Mucosa of descending colon (tissue), 3 donors: ENCODE measurements around the gene CHTF8. TPM values are rescaled to one million over a fixed set of nuclear protein-coding genes. Genes with fewer than 3 reads are reported as not detected.

Experiments
- ATAC-seq: fragments of 200-7000 bp; cut with Tn5 transposase; one replicate; pipeline ENCODE4 v1.9.1; 2020; ENCODE audit warnings: mild to moderate bottlenecking, moderate library complexity
- DNase-seq, 3 donors: peaks; one replicate each; pipeline ENCODE4 v3.0.0-alpha.2; 2020
- H3K36me3 ChIP-seq: fragments of 200-600 bp; one replicate; pipeline ENCODE4 v1.8.0; 2021; ENCODE audit warnings: low read depth, mild to moderate bottlenecking
- H3K4me1 ChIP-seq: fragments of 200-600 bp; one replicate; pipeline ENCODE4 v1.8.0; 2021; ENCODE audit warnings: low read depth, mild to moderate bottlenecking
- H3K4me3 ChIP-seq: fragments of 200-600 bp; one replicate; pipeline ENCODE4 v1.8.0; 2021; ENCODE audit warnings: mild to moderate bottlenecking
- H3K9me3 ChIP-seq: fragments of 200-600 bp; one replicate; pipeline ENCODE4 v1.8.0; 2021; ENCODE audit warnings: mild to moderate bottlenecking
- intact Hi-C, 2 donors: fragments of 100-400 bp; cut with DNase I in 1 of 2; cut with micrococcal nuclease in 1 of 2; formaldehyde crosslinking; loops; one replicate each; pipeline versions ENCODE4 v1.11.0 to v1.11.1; 2022; cut with DNase I, micrococcal nuclease
- total RNA-seq, 3 donors: library from RNA; stranded (reverse); fragmentation: NEBNext Ultra II Directional in 2 of 3; extraction: Animal tissue kit (Norgen Biotek cat#: 25700) in 2 of 3; gene quantifications; one replicate each; pipeline versions ENCODE4 v1.2.1 to v1.2.4, GENCODE V29; 2021 to 2023
- TF ChIP-seq, protein P1 (sequence below): fragments of 200-600 bp; IDR thresholded peaks from one replicate; pipeline ENCODE4 v1.8.0; 2022; ENCODE audit warnings: antibody characterized with exemption, mild to moderate bottlenecking
- donor health status: DM: no; HTN: no; CAD: no; lungs with moderate emphysema.
- donor health status: DM: no; HTN: no; CAD: no.
- donor health status: DM: no; HTN: yes; CAD: no.

Gene CHTF8
- total RNA-seq, 3 donors from 2014 or later = 88.5 to 107 (median 94.5) TPM

DNA sequence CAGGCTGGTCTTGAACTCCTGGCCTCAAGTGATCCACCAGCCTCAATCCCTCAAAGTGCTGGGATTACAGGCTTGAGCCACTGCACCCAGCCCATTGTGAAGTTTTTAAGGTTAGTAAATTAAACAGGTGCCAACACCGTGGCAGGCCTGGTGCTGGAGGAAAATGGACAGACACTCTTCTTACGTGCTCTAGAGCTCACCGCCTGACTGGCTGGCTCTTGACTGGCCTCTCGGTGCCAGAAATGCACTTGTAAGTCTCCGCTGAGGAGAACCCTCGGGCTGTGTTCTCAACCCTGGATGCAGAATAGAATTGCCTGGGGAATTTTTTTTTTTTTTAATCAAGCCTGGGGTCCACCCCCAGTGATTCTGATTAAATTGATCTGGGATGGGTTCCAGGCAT, 37.2 kb downstream of the CHTF8 start:
- no peak for ATAC-seq
- no peaks in the 10 kb centered on the region for H3K9me3 ChIP-seq

DNA sequence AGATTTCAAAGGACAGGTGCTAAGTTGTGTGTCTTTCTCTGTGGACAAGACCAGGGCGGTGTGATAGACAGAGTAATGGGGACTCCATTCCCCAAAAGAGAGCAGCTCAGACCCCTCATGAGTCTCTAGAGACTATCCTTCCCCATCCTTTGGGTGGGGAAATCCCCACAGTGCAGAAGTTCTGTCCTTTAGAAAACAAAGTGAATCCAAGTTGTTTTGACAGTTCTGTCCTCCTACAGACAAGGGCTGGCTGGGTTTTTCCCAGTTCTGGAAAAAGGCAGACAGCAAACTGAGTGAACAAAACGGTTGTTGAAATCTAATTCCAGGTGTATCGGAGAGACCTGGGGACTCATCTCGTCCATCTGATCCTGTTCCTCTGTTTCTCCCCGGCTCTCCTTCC, 37.9 kb downstream of the CHTF8 start:
- Histone ChIP-seq H3K36me3 (no peaks in the 10 kb centered on the region), H3K4me3 (no peak overlapping the region), H3K9me3 (no peaks in the 10 kb centered on the region), H3K4me1 (no peaks in the 10 kb centered on the region)
- TF ChIP-seq, protein P1, sequence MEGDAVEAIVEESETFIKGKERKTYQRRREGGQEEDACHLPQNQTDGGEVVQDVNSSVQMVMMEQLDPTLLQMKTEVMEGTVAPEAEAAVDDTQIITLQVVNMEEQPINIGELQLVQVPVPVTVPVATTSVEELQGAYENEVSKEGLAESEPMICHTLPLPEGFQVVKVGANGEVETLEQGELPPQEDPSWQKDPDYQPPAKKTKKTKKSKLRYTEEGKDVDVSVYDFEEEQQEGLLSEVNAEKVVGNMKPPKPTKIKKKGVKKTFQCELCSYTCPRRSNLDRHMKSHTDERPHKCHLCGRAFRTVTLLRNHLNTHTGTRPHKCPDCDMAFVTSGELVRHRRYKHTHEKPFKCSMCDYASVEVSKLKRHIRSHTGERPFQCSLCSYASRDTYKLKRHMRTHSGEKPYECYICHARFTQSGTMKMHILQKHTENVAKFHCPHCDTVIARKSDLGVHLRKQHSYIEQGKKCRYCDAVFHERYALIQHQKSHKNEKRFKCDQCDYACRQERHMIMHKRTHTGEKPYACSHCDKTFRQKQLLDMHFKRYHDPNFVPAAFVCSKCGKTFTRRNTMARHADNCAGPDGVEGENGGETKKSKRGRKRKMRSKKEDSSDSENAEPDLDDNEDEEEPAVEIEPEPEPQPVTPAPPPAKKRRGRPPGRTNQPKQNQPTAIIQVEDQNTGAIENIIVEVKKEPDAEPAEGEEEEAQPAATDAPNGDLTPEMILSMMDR = no peak
- ATAC-seq (no peak), DNase-seq (no peak)
- intact Hi-C loops = no loop called here

More for the DNA sequence above, 37.2 kb downstream of the CHTF8 start:
- no peaks in the 10 kb centered on the region for H3K36me3 ChIP-seq
- H3K4me1 ChIP-seq = no peaks in the 10 kb centered on the region
- H3K4me3 ChIP-seq = no peak overlapping the region
- no peak for DNase-seq
- TF ChIP-seq, protein P1 = no peak
- intact Hi-C loops = no loop called here

DNA sequence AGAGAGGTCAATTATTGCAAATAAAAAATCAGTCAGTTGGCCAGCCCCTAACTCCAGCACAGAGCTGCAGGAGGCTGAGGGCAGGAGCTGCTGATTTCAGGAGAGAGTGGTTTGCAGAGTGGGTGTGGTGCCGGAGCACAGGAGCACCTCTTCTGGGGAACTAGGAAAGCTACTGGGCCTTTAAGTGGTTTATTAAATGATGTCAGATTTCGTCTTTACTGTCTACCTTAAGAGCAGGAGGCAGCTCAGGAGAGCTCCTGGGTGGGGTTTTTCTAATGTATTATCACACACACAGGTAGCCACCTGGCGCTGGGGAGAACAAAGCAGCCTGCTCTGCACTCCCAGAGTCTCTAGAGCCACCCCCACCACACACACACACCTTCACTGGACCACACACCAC, 38.4 kb downstream of the CHTF8 start:
- Histone ChIP-seq H3K4me3 (no peak overlapping the region), H3K9me3 (no peaks in the 10 kb centered on the region), H3K36me3 (no peaks in the 10 kb centered on the region), H3K4me1 (no peaks in the 10 kb centered on the region)
- intact Hi-C loops = no loop called here
- ATAC-seq = peak; percentile 37
- TF ChIP-seq, protein P1 = no peak
- no peak for DNase-seq

DNA sequence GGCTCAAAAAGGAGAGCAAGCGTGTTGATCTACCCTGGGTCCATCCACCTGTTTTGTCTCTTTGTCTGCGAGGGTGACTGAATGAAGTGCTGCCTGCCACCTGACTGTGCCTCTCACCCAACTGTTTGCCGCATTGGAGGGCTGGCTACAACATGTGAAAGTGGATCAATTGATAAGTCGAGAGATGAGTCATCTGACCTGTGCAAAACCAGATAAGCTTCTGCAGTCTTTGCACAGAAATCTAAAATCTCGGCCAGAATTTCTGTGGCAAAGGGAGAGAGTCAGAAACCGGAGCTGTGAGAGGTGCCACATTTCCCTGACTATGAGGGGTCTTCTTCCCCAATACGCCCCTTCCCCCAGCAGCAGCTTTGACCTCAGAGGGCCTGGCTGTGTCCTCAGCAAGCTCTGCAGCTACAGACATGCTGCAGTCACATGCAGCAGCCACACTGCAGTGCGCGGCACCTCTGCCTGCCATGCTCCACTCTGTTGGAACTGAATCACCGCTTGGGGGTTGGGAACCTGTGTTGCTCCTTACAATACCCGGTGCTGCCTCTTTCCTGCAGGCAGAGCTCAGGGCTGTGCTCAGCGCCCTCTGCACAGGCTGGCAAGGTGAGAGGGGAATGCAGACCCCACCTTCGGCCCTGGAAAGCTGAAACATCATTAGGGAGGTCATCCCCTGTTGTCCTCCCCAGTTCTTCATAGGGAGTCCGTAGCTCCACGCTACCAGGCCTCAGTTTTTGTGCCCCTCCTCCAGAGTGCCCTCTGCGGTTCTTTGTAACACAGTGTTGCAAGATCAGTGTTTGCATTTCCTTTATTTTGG, 43.1 kb downstream of the CHTF8 start:
- TF ChIP-seq, protein P1 = no peak
- Histone ChIP-seq H3K4me1 (no peaks in the 10 kb centered on the region), H3K36me3 (no peaks in the 10 kb centered on the region), H3K4me3 (no peak overlapping the region), H3K9me3 (no peaks in the 10 kb centered on the region)
- peak in 1 of 3 donors; percentile 6 for DNase-seq
- intact Hi-C loops = no loop called here
- peak; percentile 7 for ATAC-seq

DNA sequence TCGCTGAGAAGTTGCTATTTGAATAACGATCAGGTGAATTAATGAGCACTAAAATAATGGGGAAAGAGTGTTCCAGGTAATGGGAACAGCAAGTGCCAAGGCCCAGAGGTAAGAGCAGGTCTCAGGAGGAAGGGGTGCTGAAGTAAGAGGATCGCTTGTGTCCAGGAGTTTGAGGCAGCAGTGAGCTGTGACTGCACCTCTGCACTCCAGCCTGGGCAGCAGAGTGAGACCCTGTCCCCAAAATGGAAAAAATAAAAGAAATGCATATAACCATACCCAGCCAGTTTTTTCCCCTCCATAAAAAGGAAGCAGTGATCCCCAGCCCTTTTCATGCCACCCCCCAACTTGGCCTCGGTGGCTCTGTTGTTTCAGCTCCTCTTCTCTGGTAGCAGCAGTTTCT, 43.7 kb downstream of the CHTF8 start:
- H3K4me3 ChIP-seq = no peak overlapping the region
- no peaks in the 10 kb centered on the region for H3K36me3 ChIP-seq
- no peaks in the 10 kb centered on the region for H3K4me1 ChIP-seq
- intact Hi-C loops = no loop called here
- DNase-seq = no peak
- H3K9me3 ChIP-seq = no peaks in the 10 kb centered on the region
- TF ChIP-seq, protein P1 = no peak
- ATAC-seq = no peak
